HepG2 (cell line): Measurements from ENCODE around the gene RRP9. TPM values are rescaled to one million over a fixed set of nuclear protein-coding genes. Genes with fewer than 3 reads are reported as not detected.

ENCODE experiments used
- ATAC-seq: fragments of 200-7000 bp; cut with Tn5 transposase; 3 replicates; pipeline ENCODE4 v1.9.1; 2020; ENCODE audit warnings: mild to moderate bottlenecking, moderate library complexity
- BruUV-seq: library from RNA; stranded (reverse); fragments of 400-500 nt; replicated peaks from 2 replicates; lab custom pipeline; 2021; lab: Mats Ljungman, UMichigan
- CTCF ChIA-PET: fragments of 300-600 bp; formaldehyde crosslinking; extraction: SDS; loops from one replicate; lab custom pipeline; 2021; ENCODE audit warnings: low total read pairs, inconsistent platforms, low intra/inter-chr PET ratio; lab: Yijun Ruan, JAX
- POLR2A ChIA-PET: fragments of 350-600 bp; sonication (Branson Sonifier 250); formaldehyde crosslinking; loops from one replicate; lab custom pipeline; 2020; ENCODE audit warnings: antibody characterized with exemption, inconsistent platforms; lab: Yijun Ruan, JAX
- DNase-seq: peaks from one replicate; pipeline ENCODE4 v3.0.0-alpha.2; 2015; ENCODE audit warnings: low spot score
- FAIRE-seq: peaks from 3 replicates; lab custom pipeline; 2011; peaks lifted over from hg19 to GRCh38; lab: Jason Lieb, UNC
- H2AFZ ChIP-seq: one replicate; pipeline ENCODE4 v1.6.1; 2011; ENCODE audit warnings: low read length, inconsistent platforms
- H3K27ac ChIP-seq: fragments of 300-600 bp; 3 replicates; pipeline ENCODE4 v1.8.0; 2011; ENCODE audit warnings: mixed run types, mild to moderate bottlenecking, mixed read lengths, low read length, inconsistent platforms; ENCODE audit not compliant: insufficient read depth; ENCODE audit errors: extremely low read length
- H3K27me3 ChIP-seq, 2 experiments: fragments of 200-600 bp in 1 of 2; 2 replicates in 1 of 2; 3 replicates in 1 of 2; pipeline versions ENCODE4 v1.6.0 to v1.8.0; 2011; ENCODE audit warnings: low read length in 2 of 2, mild to moderate bottlenecking in 2 of 2, moderate library complexity in 2 of 2, inconsistent platforms in 1 of 2; ENCODE audit not compliant: insufficient read depth in 2 of 2, control insufficient read depth in 1 of 2
- H3K36me3 ChIP-seq, 2 experiments: fragments of 200-600 bp in 1 of 2; replicated peaks in 1 of 2; 2 replicates in 1 of 2; 3 replicates in 1 of 2; pipeline versions ENCODE4 v1.5.1 to v1.8.0; 2011; ENCODE audit warnings: low read length in 2 of 2, inconsistent platforms in 1 of 2; ENCODE audit not compliant: insufficient read depth in 2 of 2, control insufficient read depth in 1 of 2
- H3K4me1 ChIP-seq: 2 replicates; pipeline ENCODE4 v1.5.1; 2012; ENCODE audit warnings: low read length, inconsistent platforms; ENCODE audit not compliant: insufficient read depth
- H3K4me2 ChIP-seq: 2 replicates; pipeline ENCODE4 v1.6.0; 2011; ENCODE audit warnings: low read depth, low read length, inconsistent platforms
- H3K4me3 ChIP-seq, 3 experiments: fragments of 200-600 bp in 1 of 3; sonication (generic), shearing (Covaris generic) in 1 of 3; replicated peaks in 1 of 3; 2 replicates each; pipeline ENCODE4 v1.5.1; 2011 to 2016; ENCODE audit warnings: low read length in 3 of 3, inconsistent platforms in 2 of 3, low read depth in 2 of 3, mild to moderate bottlenecking in 2 of 3, control low read depth in 1 of 3, mixed read lengths in 1 of 3; ENCODE audit not compliant: insufficient read depth in 1 of 3
- H3K79me2 ChIP-seq: one replicate; pipeline ENCODE4 v1.6.1; 2011; ENCODE audit warnings: low read length, inconsistent platforms; ENCODE audit not compliant: insufficient read depth
- H3K9ac ChIP-seq: 2 replicates; pipeline ENCODE4 v1.6.0; 2011; ENCODE audit warnings: mild to moderate bottlenecking, low read depth, low read length, inconsistent platforms; ENCODE audit not compliant: insufficient read depth
- H3K9me3 ChIP-seq: 2 replicates; pipeline ENCODE4 v1.5.1; 2012; ENCODE audit warnings: mild to moderate bottlenecking, low read length
- H4K20me1 ChIP-seq: 2 replicates; pipeline ENCODE4 v1.6.0; 2011; ENCODE audit warnings: inconsistent platforms, mild to moderate bottlenecking, low read length, moderate library complexity; ENCODE audit not compliant: insufficient read depth
- AGO1 ChIP-seq: fragments of 200-400 bp; formaldehyde crosslinking; IDR thresholded peaks from 2 replicates; pipeline ENCODE4 v1.6.1; 2017; ENCODE audit warnings: mild to moderate bottlenecking, low read depth, low read length, moderate library complexity; ENCODE audit not compliant: poor library complexity, severe bottlenecking
- CBFB ChIP-seq: sonication (generic); formaldehyde crosslinking; IDR thresholded peaks from 2 replicates; pipeline ENCODE4 v1.4.0; 2020; ENCODE audit warnings: missing genetic modification reagents
- EED ChIP-seq: sonication (generic); formaldehyde crosslinking; IDR thresholded peaks from 2 replicates; pipeline ENCODE4 v1.5.0; 2020; ENCODE audit warnings: mild to moderate bottlenecking, missing genetic modification reagents
- NFKB2 ChIP-seq: sonication (generic); formaldehyde crosslinking; IDR thresholded peaks from 2 replicates; pipeline ENCODE4 v1.4.0; 2020; ENCODE audit warnings: missing genetic modification reagents, borderline replicate concordance
- PCBP1 ChIP-seq: fragments of 200-400 bp; formaldehyde crosslinking; IDR thresholded peaks from 2 replicates; pipeline ENCODE4 v1.6.1; 2017; ENCODE audit warnings: mild to moderate bottlenecking, low read depth, low read length, borderline replicate concordance
- POLR2A ChIP-seq, 2 experiments: IDR thresholded peaks; 2 replicates each; pipeline ENCODE4 v1.6.1; 2011; ENCODE audit warnings: low read depth in 2 of 2, low read length in 2 of 2, mild to moderate bottlenecking in 1 of 2, moderate library complexity in 1 of 2; ENCODE audit not compliant: insufficient read depth in 1 of 2
- POLR2AphosphoS5 ChIP-seq: IDR thresholded peaks from 2 replicates; pipeline ENCODE4 v1.6.1; 2012; ENCODE audit warnings: low read depth, low read length
- RFXANK ChIP-seq: IDR thresholded peaks from 2 replicates; pipeline ENCODE4 v1.6.1; 2016
- SMC3 ChIP-seq: IDR thresholded peaks from 2 replicates; pipeline ENCODE4 v1.6.1; 2011; ENCODE audit warnings: low read length, improper control_type of control experiment
- ZBTB10 ChIP-seq: sonication (generic); formaldehyde crosslinking; IDR thresholded peaks from 2 replicates; pipeline ENCODE4 v1.4.0; 2020; ENCODE audit warnings: missing genetic modification reagents, borderline replicate concordance
- ZBTB4 ChIP-seq: sonication (generic); formaldehyde crosslinking; IDR thresholded peaks from 2 replicates; pipeline ENCODE4 v1.4.0; 2020; ENCODE audit warnings: missing genetic modification reagents, mild to moderate bottlenecking, borderline replicate concordance
- ZFP90 ChIP-seq: sonication (generic); formaldehyde crosslinking; IDR thresholded peaks from 2 replicates; pipeline ENCODE4 v1.8.0; 2022; ENCODE audit warnings: missing genetic modification reagents, mild to moderate bottlenecking, inconsistent platforms, borderline replicate concordance
- ZIK1 ChIP-seq: sonication (generic); formaldehyde crosslinking; IDR thresholded peaks from 2 replicates; pipeline ENCODE4 v1.5.0; 2020; ENCODE audit warnings: mild to moderate bottlenecking, low read depth, missing genetic modification reagents, borderline replicate concordance
- ZNF138 ChIP-seq: sonication (generic); formaldehyde crosslinking; IDR thresholded peaks from 2 replicates; pipeline ENCODE4 v1.5.0; 2020; ENCODE audit warnings: mild to moderate bottlenecking, low read depth, missing genetic modification reagents
- ZNF317 ChIP-seq: sonication (generic); formaldehyde crosslinking; IDR thresholded peaks from 2 replicates; pipeline ENCODE4 v1.5.0; 2020; ENCODE audit warnings: mild to moderate bottlenecking, missing genetic modification reagents
- ZNF333 ChIP-seq: sonication (generic); formaldehyde crosslinking; IDR thresholded peaks from 2 replicates; pipeline ENCODE4 v1.4.0; 2020; ENCODE audit warnings: mild to moderate bottlenecking, missing genetic modification reagents, borderline replicate concordance
- ZNF460 ChIP-seq: sonication (generic); formaldehyde crosslinking; IDR thresholded peaks from 2 replicates; pipeline ENCODE4 v1.5.1; 2020; ENCODE audit warnings: missing genetic modification reagents, mild to moderate bottlenecking, borderline replicate concordance
- ZNF530 ChIP-seq: sonication (generic); formaldehyde crosslinking; IDR thresholded peaks from 2 replicates; pipeline ENCODE4 v1.5.0; 2020; ENCODE audit warnings: low read depth, mild to moderate bottlenecking, missing genetic modification reagents
- ZNF773 ChIP-seq: sonication (generic); formaldehyde crosslinking; IDR thresholded peaks from 2 replicates; pipeline ENCODE4 v1.4.0; 2020; ENCODE audit warnings: missing genetic modification reagents, borderline replicate concordance
- WGBS: methylation state at CpG from one replicate; pipeline ENCODE4 v1.1.6; 2017; ENCODE audit warnings: low lambda C conversion rate; 5-methylcytosine and 5-hydroxymethylcytosine counted together
- in situ Hi-C: cut with HindIII; loops from 2 replicates; pipeline ENCODE4 v1.10.0; 2017; ENCODE audit warnings: low pct_unique_long_range_greater_than_20kb; ENCODE audit not compliant: extremely low pct_ligation_motif_present
- intact Hi-C: fragments of 100-400 bp; cut with micrococcal nuclease; formaldehyde crosslinking; loops from one replicate; pipeline ENCODE4 v1.10.0; 2022; ENCODE audit not compliant: unreplicated experiment
- polyA plus RNA-seq, 8 experiments: library from polyadenylated mRNA; depleted of rRNA in 3 of 8; stranded (reverse) in 7 of 8; unstranded in 1 of 8; fragments of >200 nt; fragmentation: Illumina TruSeq in 4 of 8; extraction: Trizol in 4 of 8; gene quantifications; 2 replicates each; pipeline versions ENCODE4 v1.2.1 to v1.2.3, GENCODE V29; 2011 to 2016; ENCODE audit warnings: low read depth in 4 of 8, missing spikeins in 1 of 8, mixed read lengths in 1 of 8; ENCODE audit not compliant: insufficient read depth in 1 of 8
- total RNA-seq, 5 experiments: library from RNA; depleted of rRNA; stranded (reverse); fragments of >200 nt; fragmentation: Illumina TruSeq; extraction: Trizol; gene quantifications; 2 replicates each; pipeline ENCODE4 v1.2.3, GENCODE V29; 2016; ENCODE audit warnings: low read depth in 1 of 5

Gene RRP9
- total and polyA plus RNA-seq, 2 of the 13 experiments (the other 11 are each of a cell fraction or from before 2014, with no cell fraction given), result 14.8 to 44.0 TPM

- peak; percentile 30; the same call in 1 of the 2 replicates for TF ChIP-seq ZNF773 (CRISPR knock-in tag)
- 0 out of 2 replicates have a peak, but pooled peaks have one; percentile 11 for TF ChIP-seq PCBP1
- TF ChIP-seq ZBTB10 (CRISPR knock-in tag), result no peak
- TF ChIP-seq POLR2A (IDR thresholded peaks at IDR 0.05; ENCODE audit: insufficient read depth in 1 of 2, low read depth in 2 of 2, low read length in 2 of 2), result peak in 1 of 2 experiments; percentile 45; a peak in 1 of 4 replicates
- 0 out of 2 replicates have a peak, but pooled peaks have one; percentile 29 for TF ChIP-seq ZIK1 (CRISPR knock-in tag)
- TF ChIP-seq ZNF333 (CRISPR knock-in tag), result 0 out of 2 replicates have a peak, but pooled peaks have one; percentile 12
- 0 out of 2 replicates have a peak, but pooled peaks have one; percentile 21 for TF ChIP-seq ZNF138
- TF ChIP-seq EED (CRISPR knock-in tag), result 0 out of 2 replicates have a peak, but pooled peaks have one; percentile 33
- no peak for TF ChIP-seq ZNF317
- TF ChIP-seq, all 625 proteins: peak for 19
Observed at GRCh38 chr3:51966922-51967383, 25.2 kb upstream of the RRP9 start (continued).

- peak overlapping the region; percentile 80 for H3K27ac ChIP-seq
- peaks cover 89% of the 10 kb centered on the region for H3K4me1 ChIP-seq
- DNase-seq (no peak), FAIRE-seq (no peak), ATAC-seq (no peak)
- H3K36me3 ChIP-seq, result peaks cover 1 to 5% of the 10 kb centered on the region in 2 experiments; a peak in 2 of 5 replicates
- intact Hi-C loops (no loop called here), in situ Hi-C loops (no loop called here)
- H3K4me2 ChIP-seq, result peak overlapping the region; percentile 99
- BruUV-seq, result no TSS peak
- peak overlapping the region; percentile 69 to 89 (median 72) for H3K4me3 ChIP-seq
- no peak overlapping the region for H2AFZ ChIP-seq
- H3K9ac ChIP-seq, result peak overlapping the region; percentile 89
- 78% methylated on average over 3 of the region's 5 CpGs for WGBS
- H3K79me2 ChIP-seq, result peaks cover 3% of the 10 kb centered on the region
- H3K27me3 ChIP-seq, result no peaks in the 10 kb centered on the region
- CTCF ChIA-PET, result no interaction called here
- H3K9me3 ChIP-seq, result no peaks in the 10 kb centered on the region
- no peaks in the 10 kb centered on the region for H4K20me1 ChIP-seq
- POLR2A ChIA-PET, result interaction anchor here (0.6 to 6.8 kb wide), 5 partner anchors 9 to 211 kb away, joined by 3 to 80 read pairs (median 13); partner anchors contain the start of genes ABHD14A, ACY1, PARP3 and RPL29
- TF ChIP-seq ZNF460 (CRISPR knock-in tag), result no peak
- no peak for TF ChIP-seq RFXANK (CRISPR knock-in tag)
- TF ChIP-seq POLR2AphosphoS5, result no peak
- no peak for TF ChIP-seq ZNF530 (CRISPR knock-in tag)
- no peak for TF ChIP-seq ZBTB4 (CRISPR knock-in tag)
- no peak for TF ChIP-seq ZFP90
- no peak for TF ChIP-seq CBFB (CRISPR knock-in tag)
- no peak for TF ChIP-seq NFKB2 (CRISPR knock-in tag)
- TF ChIP-seq AGO1, result no peak
- no peak for TF ChIP-seq SMC3
Observed at GRCh38 chr3:51966486-51966885, 24.8 kb upstream of the RRP9 start.
